Calu3 (cell line): Measurements from ENCODE around the gene GNG4. TPM values are rescaled to one million over a fixed set of nuclear protein-coding genes. Genes with fewer than 3 reads are reported as not detected.

Experiments used
- BruUV-seq: library from RNA; stranded (reverse); fragments of 400-500 nt; replicated peaks from 2 replicates; lab custom pipeline; 2021; lab: Mats Ljungman, UMichigan
- CTCF ChIA-PET: fragments of 300-600 bp; sonication (Branson Sonifier 250); formaldehyde crosslinking; loops from one replicate; lab custom pipeline; 2022; ENCODE audit warnings: antibody characterized with exemption; lab: Charles Lee
- DNase-seq: peaks from one replicate; pipeline ENCODE4 v3.0.0; 2022
- H3K27ac Mint-ChIP-seq: one replicate; pipeline ENCODE4 v1.8.0; 2022; ENCODE audit warnings: mixed read lengths; ENCODE audit not compliant: unreplicated experiment
- H3K27me3 Mint-ChIP-seq: one replicate; pipeline ENCODE4 v1.8.0; 2022; ENCODE audit warnings: mixed read lengths; ENCODE audit not compliant: unreplicated experiment
- H3K36me3 Mint-ChIP-seq: one replicate; pipeline ENCODE4 v1.8.0; 2022; ENCODE audit warnings: mild to moderate bottlenecking, moderate library complexity, mixed read lengths; ENCODE audit not compliant: insufficient read depth, unreplicated experiment
- H3K4me1 Mint-ChIP-seq: one replicate; pipeline ENCODE4 v1.8.0; 2022; ENCODE audit warnings: mild to moderate bottlenecking, low read depth, mixed read lengths; ENCODE audit not compliant: unreplicated experiment
- H3K4me3 Mint-ChIP-seq: one replicate; pipeline ENCODE4 v1.8.0; 2022; ENCODE audit warnings: mild to moderate bottlenecking, low read depth, moderate library complexity, mixed read lengths; ENCODE audit not compliant: unreplicated experiment
- H3K9me3 Mint-ChIP-seq: one replicate; pipeline ENCODE4 v1.8.0; 2022; ENCODE audit warnings: low read depth, mixed read lengths; ENCODE audit not compliant: unreplicated experiment
- intact Hi-C: fragments of 100-400 bp; cut with micrococcal nuclease; formaldehyde crosslinking; loops from one replicate; pipeline ENCODE4 v1.10.0; 2022; ENCODE audit not compliant: unreplicated experiment
- total RNA-seq: library from RNA; stranded (reverse); gene quantifications from 2 replicates; pipeline ENCODE4 v1.2.3, GENCODE V29; 2022
- TF ChIP-seq, protein P1 (sequence below): fragments of 200-600 bp; IDR thresholded peaks from one replicate; pipeline ENCODE4 v1.8.0; 2022; ENCODE audit warnings: antibody characterized with exemption; ENCODE audit not compliant: unreplicated experiment

GNG4 gene
- total RNA-seq, 1 experiment from 2014 or later, result 18.4 TPM

DNA sequence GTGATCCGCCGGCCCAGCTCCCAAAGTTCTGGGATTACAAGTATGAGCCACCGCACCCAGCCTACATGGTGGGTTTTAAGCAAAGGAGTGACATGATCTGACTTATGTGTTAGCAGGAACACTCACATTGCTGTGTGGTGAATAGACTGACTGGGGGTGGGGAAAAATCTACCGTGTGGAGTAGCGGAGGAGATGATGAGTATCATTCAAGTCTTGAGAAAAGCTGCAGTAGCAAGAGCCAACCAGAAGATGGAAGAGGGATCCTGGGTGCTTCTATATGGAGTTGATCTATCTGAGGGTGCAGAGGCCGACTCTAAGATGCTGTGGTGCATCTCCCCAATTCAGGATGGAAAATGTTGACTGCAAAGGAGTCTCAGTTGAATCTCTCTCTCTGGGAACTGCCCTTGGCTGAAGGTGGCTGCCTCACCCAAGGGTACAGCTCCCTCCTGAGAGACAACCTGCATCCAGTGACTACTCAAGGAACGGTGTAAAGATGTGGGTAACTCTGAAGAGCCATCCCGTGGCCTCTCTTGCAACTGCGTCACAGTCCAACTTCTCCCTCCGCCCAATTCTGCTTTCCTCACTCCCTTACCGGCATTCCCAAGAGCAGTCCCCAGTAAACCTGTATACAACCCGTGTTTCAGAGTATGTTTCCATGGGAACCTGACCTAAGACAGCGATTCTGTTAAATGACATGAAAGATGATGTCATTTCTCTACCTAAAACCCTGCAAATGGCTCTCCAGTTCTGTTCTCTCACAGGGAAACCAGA is 137.9 kb downstream of the GNG4 start:
- Mint-ChIP-seq H3K36me3 (no peaks in the 10 kb centered on the region), H3K4me1 (peaks cover 13% of the 10 kb centered on the region), H3K9me3 (no peaks in the 10 kb centered on the region), H3K27me3 (peaks cover 14% of the 10 kb centered on the region), H3K27ac (no peak overlapping the region), H3K4me3 (no peak overlapping the region)
- CTCF ChIA-PET, result interaction anchor here (0.6 kb wide), 1 partner anchor 351 kb away, joined by 4 read pairs; the partner anchor contains the start of gene RBM34
- DNase-seq, result peak; percentile 12
- TF ChIP-seq, protein P1, sequence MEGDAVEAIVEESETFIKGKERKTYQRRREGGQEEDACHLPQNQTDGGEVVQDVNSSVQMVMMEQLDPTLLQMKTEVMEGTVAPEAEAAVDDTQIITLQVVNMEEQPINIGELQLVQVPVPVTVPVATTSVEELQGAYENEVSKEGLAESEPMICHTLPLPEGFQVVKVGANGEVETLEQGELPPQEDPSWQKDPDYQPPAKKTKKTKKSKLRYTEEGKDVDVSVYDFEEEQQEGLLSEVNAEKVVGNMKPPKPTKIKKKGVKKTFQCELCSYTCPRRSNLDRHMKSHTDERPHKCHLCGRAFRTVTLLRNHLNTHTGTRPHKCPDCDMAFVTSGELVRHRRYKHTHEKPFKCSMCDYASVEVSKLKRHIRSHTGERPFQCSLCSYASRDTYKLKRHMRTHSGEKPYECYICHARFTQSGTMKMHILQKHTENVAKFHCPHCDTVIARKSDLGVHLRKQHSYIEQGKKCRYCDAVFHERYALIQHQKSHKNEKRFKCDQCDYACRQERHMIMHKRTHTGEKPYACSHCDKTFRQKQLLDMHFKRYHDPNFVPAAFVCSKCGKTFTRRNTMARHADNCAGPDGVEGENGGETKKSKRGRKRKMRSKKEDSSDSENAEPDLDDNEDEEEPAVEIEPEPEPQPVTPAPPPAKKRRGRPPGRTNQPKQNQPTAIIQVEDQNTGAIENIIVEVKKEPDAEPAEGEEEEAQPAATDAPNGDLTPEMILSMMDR, result no peak
- intact Hi-C loops, result loop anchor here (2.0 kb wide), 1 partner anchor 459 kb away; no protein-coding TSS in a partner anchor
- BruUV-seq, result no TSS peak

GRCh38 chr1:235510823-235511222 is 138.8 kb downstream of the GNG4 start:
- Mint-ChIP-seq H3K4me3 (no peak overlapping the region), H3K36me3 (no peaks in the 10 kb centered on the region), H3K9me3 (no peaks in the 10 kb centered on the region), H3K4me1 (peaks cover 21% of the 10 kb centered on the region), H3K27ac (no peak overlapping the region), H3K27me3 (peaks cover 14% of the 10 kb centered on the region)
- TF ChIP-seq, protein P1, result no peak
- CTCF ChIA-PET, result no interaction called here
- intact Hi-C loops, result no loop called here
- BruUV-seq, result no TSS peak
- no peak for DNase-seq

- BruUV-seq, result no TSS peak
- intact Hi-C loops, result no loop called here
- TF ChIP-seq, protein P1, result no peak
- Mint-ChIP-seq H3K9me3 (no peaks in the 10 kb centered on the region), H3K27me3 (peaks cover 9% of the 10 kb centered on the region), H3K36me3 (peaks cover 31% of the 10 kb centered on the region), H3K4me1 (peaks cover 17% of the 10 kb centered on the region), H3K27ac (no peak overlapping the region), H3K4me3 (no peak overlapping the region)
- CTCF ChIA-PET, result no interaction called here
- no peak for DNase-seq
Measured at GRCh38 chr1:235507623-235508022, 142.0 kb downstream of the GNG4 start.

GRCh38 chr1:235504494-235505222 is 144.9 kb downstream of the GNG4 start:
- CTCF ChIA-PET, result interaction anchor here (0.6 to 1.5 kb wide), 22 partner anchors 9 to 1825 kb away, joined by 3 to 9 read pairs (median 3); partner anchors contain the start of genes COA6 and TARBP1
- DNase-seq, result peak; percentile 100
- TF ChIP-seq, protein P1, result peak; percentile 89
- Mint-ChIP-seq H3K4me3 (peak overlapping the region; percentile 88), H3K4me1 (peaks cover 40% of the 10 kb centered on the region), H3K36me3 (peaks cover 31% of the 10 kb centered on the region), H3K27me3 (no peaks in the 10 kb centered on the region), H3K9me3 (no peaks in the 10 kb centered on the region), H3K27ac (peak overlapping the region; percentile 92)
- BruUV-seq, result TSS peak; percentile 87
- intact Hi-C loops, result loop anchor here (2.0 to 5.0 kb wide), 2 partner anchors 144 to 177 kb away; partner anchors contain the start of genes ARID4B, GGPS1 and GNG4
